CD4-positive, alpha-beta T cell treated with Interleukin-6 for 4 hours (primary cell): Measurements from ENCODE around the gene SLC2A11.
A peak's percentile ranks its signal among the peaks of the same experiment; 100 is the strongest.

Experiments
- DNase-seq: peaks from one replicate; pipeline ENCODE4 v3.0.0-alpha.2; 2020; ENCODE audit warnings: mixed read lengths

Gene SLC2A11

GRCh38 chr22:23833017-23833751, 24.5 kb upstream of the SLC2A11 start:
- DNase-seq = no peak

- DNase-seq = no peak
Measured at GRCh38 chr22:23833911-23834317, 23.8 kb upstream of the SLC2A11 start.

GRCh38 chr22:23834406-23834792, 23.3 kb upstream of the SLC2A11 start:
- DNase-seq = no peak

GRCh38 chr22:23834793-23835483, 22.7 kb upstream of the SLC2A11 start:
- no peak for DNase-seq

GRCh38 chr22:23835484-23836144, 22.1 kb upstream of the SLC2A11 start:
- no peak for DNase-seq

GRCh38 chr22:23836281-23836680, 21.4 kb upstream of the SLC2A11 start:
- DNase-seq = no peak

- DNase-seq = no peak
Measured at GRCh38 chr22:23836692-23837495, 20.8 kb upstream of the SLC2A11 start.

GRCh38 chr22:23837496-23837859, 20.2 kb upstream of the SLC2A11 start:
- no peak for DNase-seq

GRCh38 chr22:23837911-23838680, 19.6 kb upstream of the SLC2A11 start:
- DNase-seq = no peak

GRCh38 chr22:23838681-23839468, 18.8 kb upstream of the SLC2A11 start, which contains the start of gene DERL3:
Gene DERL3 (minus strand): TSS chr22:23839006. CDS start chr22:23838987, 19 bp downstream.
- peak; percentile 99 for DNase-seq

GRCh38 chr22:23840026-23840425, 17.6 kb upstream of the SLC2A11 start:
- DNase-seq = no peak

GRCh38 chr22:23841292-23841691, 16.4 kb upstream of the SLC2A11 start:
- DNase-seq = no peak

GRCh38 chr22:23841736-23842445, 15.8 kb upstream of the SLC2A11 start:
- DNase-seq = no peak

- DNase-seq = no peak
Measured at GRCh38 chr22:23842599-23842998, 15.1 kb upstream of the SLC2A11 start.

GRCh38 chr22:23844739-23845202, 12.9 kb upstream of the SLC2A11 start:
- DNase-seq = no peak

GRCh38 chr22:23845265-23846080, 12.2 kb upstream of the SLC2A11 start:
- no peak for DNase-seq

GRCh38 chr22:23846081-23846469, 11.6 kb upstream of the SLC2A11 start:
- DNase-seq = no peak

- no peak for DNase-seq
Measured at GRCh38 chr22:23847310-23847920, 10.3 kb upstream of the SLC2A11 start.
